Gastroesophageal sphincter (tissue), 4 donors: ENCODE data around the gene SLC39A8. TPM values are rescaled to one million over a fixed set of nuclear protein-coding genes. Genes with fewer than 3 reads are reported as not detected.

ENCODE experiments used
- ATAC-seq: fragments of 150-250 bp; one replicate; pipeline ENCODE4 v1.9.1; 2016; ENCODE audit warnings: mild to moderate bottlenecking, moderate library complexity
- H3K27ac ChIP-seq, 4 donors: fragments of 200-600 bp; sonication (generic) in 3 of 4; 1 replicate in 3 of 4; 2 replicates in 1 of 4; pipeline ENCODE4 v1.5.1; 2016 to 2019
- H3K27me3 ChIP-seq: fragments of 200-600 bp; sonication (generic); one replicate; pipeline ENCODE4 v1.5.1; 2019
- H3K36me3 ChIP-seq, 2 donors: fragments of 200-600 bp; sonication (generic); one replicate each; pipeline ENCODE4 v1.5.1; 2019; ENCODE audit warnings: control low read depth in 1 of 2
- H3K4me1 ChIP-seq, 3 donors: fragments of 200-600 bp; sonication (generic); 1 replicate in 2 of 3; 2 replicates in 1 of 3; pipeline ENCODE4 v1.5.1; 2016 to 2019; ENCODE audit warnings: control low read depth in 2 of 3
- H3K4me3 ChIP-seq, 2 donors: fragments of 200-600 bp; sonication (generic); one replicate each; pipeline ENCODE4 v1.5.1; 2019; ENCODE audit warnings: mild to moderate bottlenecking in 1 of 2, moderate library complexity in 1 of 2
- H3K9me3 ChIP-seq, 3 donors: fragments of 200-600 bp; sonication (generic); one replicate each; pipeline ENCODE4 v1.5.1; 2017 to 2019; ENCODE audit warnings: control low read depth in 2 of 3
- CTCF ChIP-seq, 4 experiments: fragments of 200-600 bp in 2 of 4; fragments of 450-650 bp in 2 of 4; sonication (generic) in 1 of 4; IDR thresholded peaks; one replicate each; pipeline ENCODE4 v1.5.1; 2017 to 2019; ENCODE audit warnings: antibody characterized with exemption in 4 of 4, mild to moderate bottlenecking in 2 of 4, moderate library complexity in 2 of 4
- EP300 ChIP-seq: sonication (generic); formaldehyde crosslinking; IDR thresholded peaks from one replicate; pipeline ENCODE4 v1.6.1; 2017; ENCODE audit warnings: antibody characterized with exemption, mild to moderate bottlenecking
- POLR2A ChIP-seq, 2 donors: fragments of 450-650 bp; IDR thresholded peaks; one replicate each; pipeline ENCODE4 v1.6.1; 2017; ENCODE audit warnings: antibody characterized with exemption in 2 of 2, mild to moderate bottlenecking in 2 of 2, moderate library complexity in 1 of 2
- POLR2AphosphoS5 ChIP-seq: sonication (generic); formaldehyde crosslinking; IDR thresholded peaks from one replicate; pipeline ENCODE4 v1.6.1; 2017; ENCODE audit warnings: antibody characterized with exemption
- WGBS, 2 donors: methylation state at CpG; one replicate each; pipeline ENCODE4 v1.1.5; 2018; ENCODE audit warnings: low coverage in 1 of 2; 5-methylcytosine and 5-hydroxymethylcytosine counted together
- total RNA-seq, 4 donors: library from RNA; depleted of rRNA; stranded (reverse); fragments of >200 nt; gene quantifications; one replicate each; pipeline ENCODE4 v1.1.0, GENCODE V29; 2016

The SLC39A8 gene
- total RNA-seq, 4 donors from 2014 or later = 1.7 to 13.8 (median 4.8) TPM

DNA sequence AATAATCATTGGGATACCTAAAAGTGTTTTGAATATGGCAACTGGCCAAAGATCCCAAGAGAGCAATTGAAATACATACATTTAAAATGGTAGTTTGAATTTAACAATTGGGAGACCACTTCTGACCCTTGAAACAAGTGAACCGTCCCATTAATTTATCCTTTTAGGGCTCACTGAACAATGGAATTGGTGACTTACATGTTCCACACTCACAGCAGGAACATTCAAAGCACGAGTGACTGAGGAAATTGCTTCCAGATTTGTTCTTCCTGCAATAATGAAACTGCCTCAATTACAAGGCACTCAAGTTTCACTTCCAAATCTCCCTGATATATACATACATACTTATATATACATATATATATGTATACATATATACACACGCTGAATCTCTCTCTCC lies 20.6 kb downstream of the SLC39A8 start:
- H3K27ac ChIP-seq = no peak overlapping the region
- ATAC-seq = no peak
- WGBS, 2 donors = 37 to 47% methylated on average over 3 of the region's 3 CpGs
- H3K36me3 ChIP-seq = no peaks in the 10 kb centered on the region
- TF ChIP-seq EP300 (no peak), POLR2A (IDR thresholded peaks at IDR 0.05) (no peak), POLR2AphosphoS5 (no peak), CTCF (IDR thresholded peaks at IDR 0.05) (no peak)
- H3K4me3 ChIP-seq = no peak overlapping the region
- H3K4me1 ChIP-seq = no peaks in the 10 kb centered on the region
- H3K9me3 ChIP-seq = no peaks in the 10 kb centered on the region
- H3K27me3 ChIP-seq = no peaks in the 10 kb centered on the region

GRCh38 chr4:102322736-102323135 lies 22.5 kb downstream of the SLC39A8 start:
- H3K4me1 ChIP-seq = no peaks in the 10 kb centered on the region
- no peak for ATAC-seq
- 80 to 100% methylated on average over 2 of the region's 2 CpGs for WGBS, 2 donors
- no peak for TF ChIP-seq CTCF (IDR thresholded peaks at IDR 0.05)
- no peak for TF ChIP-seq POLR2A (IDR thresholded peaks at IDR 0.05)
- no peak for TF ChIP-seq EP300
- TF ChIP-seq POLR2AphosphoS5 = no peak
- H3K36me3 ChIP-seq = no peaks in the 10 kb centered on the region
- H3K4me3 ChIP-seq = no peak overlapping the region
- no peak overlapping the region for H3K27ac ChIP-seq
- H3K27me3 ChIP-seq = no peaks in the 10 kb centered on the region
- H3K9me3 ChIP-seq = no peaks in the 10 kb centered on the region

GRCh38 chr4:102321260-102321995 lies 23.9 kb downstream of the SLC39A8 start:
- Histone ChIP-seq H3K27me3 (no peaks in the 10 kb centered on the region), H3K27ac (no peak overlapping the region), H3K36me3 (no peaks in the 10 kb centered on the region), H3K9me3 (no peaks in the 10 kb centered on the region), H3K4me1 (no peaks in the 10 kb centered on the region), H3K4me3 (no peak overlapping the region)
- ATAC-seq = no peak
- 93 to 95% methylated on average over 2 to 9 of the region's 11 CpGs for WGBS, 2 donors
- no peak for TF ChIP-seq POLR2AphosphoS5
- no peak for TF ChIP-seq CTCF (IDR thresholded peaks at IDR 0.05)
- TF ChIP-seq POLR2A (IDR thresholded peaks at IDR 0.05) = no peak
- TF ChIP-seq EP300 = no peak

- ATAC-seq = no peak
- Histone ChIP-seq H3K9me3 (no peaks in the 10 kb centered on the region), H3K27me3 (no peaks in the 10 kb centered on the region), H3K27ac (no peak overlapping the region), H3K36me3 (no peaks in the 10 kb centered on the region), H3K4me3 (no peak overlapping the region), H3K4me1 (no peaks in the 10 kb centered on the region)
- 37 to 46% methylated on average over 2 to 3 of the region's 3 CpGs for WGBS, 2 donors
- TF ChIP-seq POLR2A (IDR thresholded peaks at IDR 0.05) = no peak
- TF ChIP-seq EP300 = no peak
- no peak for TF ChIP-seq CTCF (IDR thresholded peaks at IDR 0.05)
- no peak for TF ChIP-seq POLR2AphosphoS5
Measured at GRCh38 chr4:102319594-102319993, 25.7 kb downstream of the SLC39A8 start.

DNA sequence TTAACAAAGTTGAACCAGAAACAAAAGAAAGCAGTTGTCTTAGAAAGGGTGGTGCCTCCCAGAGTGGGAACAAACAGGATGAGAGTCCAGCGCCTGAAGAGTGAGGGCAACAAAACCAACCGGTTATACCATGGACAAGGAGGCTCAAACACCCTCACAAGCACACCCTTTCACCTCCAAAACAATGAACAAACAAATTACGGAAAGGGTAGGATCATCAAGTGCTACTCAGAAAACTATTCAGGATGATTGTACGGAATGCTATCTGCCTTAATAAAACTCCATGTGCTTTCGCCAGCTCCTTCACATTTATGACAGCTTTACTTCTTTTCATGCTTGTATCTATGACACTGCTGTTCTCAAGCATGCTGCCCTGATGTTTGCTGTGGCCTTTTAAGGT lies 26.8 kb downstream of the SLC39A8 start:
- 78 to 80% methylated on average over 5 of the region's 5 CpGs for WGBS, 2 donors
- ATAC-seq = no peak
- H3K36me3 ChIP-seq = no peaks in the 10 kb centered on the region
- no peaks in the 10 kb centered on the region for H3K27me3 ChIP-seq
- no peak for TF ChIP-seq CTCF (IDR thresholded peaks at IDR 0.05)
- no peak for TF ChIP-seq EP300
- TF ChIP-seq POLR2A (IDR thresholded peaks at IDR 0.05) = no peak
- TF ChIP-seq POLR2AphosphoS5 = no peak
- no peak overlapping the region for H3K27ac ChIP-seq
- no peaks in the 10 kb centered on the region for H3K4me1 ChIP-seq
- no peaks in the 10 kb centered on the region for H3K9me3 ChIP-seq
- H3K4me3 ChIP-seq = no peak overlapping the region
